Cerebellar cortex (tissue), 1 donor: ENCODE measurements around the gene RNMT.

ENCODE experiments used
- DNase-seq: peaks from one replicate; pipeline ENCODE4 v3.0.0-alpha.2; 2015; ENCODE audit warnings: low spot score

RNMT gene

GRCh38 chr18:13811993-13812392, 85.5 kb downstream of the RNMT start:
- no peak for DNase-seq

DNA sequence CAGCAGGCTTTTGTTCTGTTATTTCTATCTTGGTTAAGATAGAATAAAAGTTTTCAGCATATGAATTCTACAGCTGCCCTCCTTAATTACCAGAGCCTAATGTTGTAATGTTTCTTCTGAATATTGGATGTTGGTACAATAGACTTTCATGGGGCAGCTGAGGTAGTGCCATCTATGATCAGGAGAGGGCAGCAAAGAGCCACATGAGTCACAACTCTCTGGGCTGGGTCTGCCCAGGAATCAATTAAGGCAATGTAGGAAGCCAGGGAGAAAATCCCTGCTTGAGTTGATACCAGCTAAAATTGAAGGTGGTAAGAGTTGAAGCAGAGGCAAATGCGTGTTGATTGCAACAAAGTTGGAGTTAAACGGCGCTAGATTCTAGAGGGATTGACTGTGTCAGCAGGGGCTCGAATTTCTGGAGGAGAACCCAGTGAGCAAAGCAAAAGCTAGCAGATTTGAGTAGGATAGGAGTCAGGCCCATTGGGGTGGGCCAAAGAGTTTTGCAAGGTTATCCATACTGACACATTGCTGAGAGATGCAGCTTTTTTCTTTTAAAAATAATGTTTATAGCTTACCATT, 86.9 kb downstream of the RNMT start:
- DNase-seq: peak; percentile 77
